Activated CD8-positive, alpha-beta memory T cell treated with anti-CD3 and anti-CD28 coated beads for 1 hour (primary cell): ENCODE data around the gene TAF11L9.
"Not testable (repeated sequence)": the region's sequence is repeated elsewhere in the genome, so short reads cannot be mapped to it uniquely, and the experiment has no call there.

ENCODE experiments used
- DNase-seq, 2 donors: peaks; one replicate each; pipeline ENCODE4 v3.0.0-alpha.2; 2020; ENCODE audit warnings: low read depth in 1 of 2; ENCODE audit errors: extremely low read depth in 1 of 2

Gene TAF11L9

DNA sequence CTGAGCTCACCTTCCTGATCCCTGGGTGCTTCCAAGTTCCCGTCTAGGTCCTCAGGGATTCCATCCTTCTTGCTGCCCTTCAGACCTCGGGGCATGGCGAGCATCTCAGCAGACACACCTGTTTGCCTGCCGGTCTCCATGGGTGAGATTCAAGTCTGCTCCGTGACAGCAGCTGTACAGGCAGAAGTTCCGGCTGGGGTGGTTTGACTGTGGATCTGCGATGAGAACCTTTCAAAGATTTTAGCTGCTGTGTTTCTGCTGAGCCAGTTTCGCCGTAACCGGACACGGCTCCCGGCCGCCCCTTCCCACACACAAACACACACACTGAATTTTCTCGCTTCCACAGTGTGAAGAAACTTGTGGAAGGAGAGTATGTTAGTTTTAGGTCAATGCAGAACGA, at the start of gene TAF11L9:
Gene TAF11L9, minus strand, starts transcription at position 140 of the 400 bp plus-strand sequence.
- not testable (repeated sequence) for DNase-seq

DNA sequence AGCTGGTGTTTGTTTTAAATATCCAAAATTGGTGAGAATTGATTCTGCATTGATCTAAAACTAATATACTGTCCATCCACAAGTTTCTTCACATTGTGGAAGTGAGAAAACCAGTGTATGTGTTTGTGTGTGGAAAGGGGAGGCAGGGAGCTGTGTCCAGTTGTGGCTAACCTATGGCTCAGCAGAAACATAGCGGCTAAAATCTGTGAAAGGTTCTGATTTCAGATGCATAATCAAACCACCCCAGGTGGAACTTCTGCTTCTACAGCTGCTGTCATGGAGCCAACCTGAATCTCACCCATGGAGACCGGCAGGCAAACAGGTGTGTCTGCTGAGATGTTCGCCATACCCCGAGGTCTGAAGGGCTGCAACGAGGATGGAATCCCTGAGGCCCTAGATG, 40.0 kb upstream of the TAF11L9 start, which contains the start of gene TAF11L14:
Gene TAF11L14, plus strand, starts transcription at position 301 of the 400 bp plus-strand sequence.
- DNase-seq: no peak

DNA sequence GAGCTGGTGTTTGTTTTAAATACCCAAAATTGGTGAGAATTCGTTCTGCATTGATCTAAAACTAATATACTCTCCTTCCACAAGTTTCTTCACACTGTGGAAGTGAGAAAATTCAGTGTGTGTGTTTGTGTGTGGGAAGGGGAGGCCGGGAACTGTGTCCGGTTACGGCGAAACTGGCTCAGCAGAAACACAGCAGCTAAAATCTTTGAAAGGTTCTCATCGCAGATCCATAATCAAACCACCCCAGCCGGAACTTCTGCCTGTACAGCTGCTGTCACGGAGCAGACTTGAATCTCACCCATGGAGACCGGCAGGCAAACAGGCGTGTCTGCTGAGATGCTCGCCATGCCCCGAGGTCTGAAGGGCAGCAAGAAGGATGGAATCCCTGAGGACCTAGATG, 37.6 kb upstream of the TAF11L9 start, which contains the start of gene TAF11L13:
Gene TAF11L13, plus strand, starts transcription at position 301 of the 400 bp plus-strand sequence.
- not testable (repeated sequence) for DNase-seq

DNA sequence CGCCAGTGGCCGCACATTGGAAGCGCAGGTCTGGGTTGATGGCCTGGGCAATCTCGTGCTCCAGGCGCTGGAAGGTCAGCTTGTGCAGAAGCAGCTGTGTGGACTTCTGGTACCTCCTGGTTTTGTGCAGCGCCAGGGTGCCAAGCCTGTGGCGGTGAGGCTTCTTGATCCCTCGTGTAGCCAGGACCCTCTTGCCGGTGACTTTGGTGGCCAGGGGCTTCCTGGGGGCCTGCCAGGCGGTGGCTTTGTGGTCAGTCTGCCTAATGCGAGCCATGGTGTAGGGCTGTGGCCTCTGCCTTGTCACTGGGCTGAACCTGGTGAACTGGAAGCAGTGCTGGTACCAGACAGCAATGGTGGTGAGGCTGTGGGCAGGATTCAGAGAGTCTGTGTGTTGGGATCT, 31.5 kb upstream of the TAF11L9 start:
- DNase-seq: no peak

DNA sequence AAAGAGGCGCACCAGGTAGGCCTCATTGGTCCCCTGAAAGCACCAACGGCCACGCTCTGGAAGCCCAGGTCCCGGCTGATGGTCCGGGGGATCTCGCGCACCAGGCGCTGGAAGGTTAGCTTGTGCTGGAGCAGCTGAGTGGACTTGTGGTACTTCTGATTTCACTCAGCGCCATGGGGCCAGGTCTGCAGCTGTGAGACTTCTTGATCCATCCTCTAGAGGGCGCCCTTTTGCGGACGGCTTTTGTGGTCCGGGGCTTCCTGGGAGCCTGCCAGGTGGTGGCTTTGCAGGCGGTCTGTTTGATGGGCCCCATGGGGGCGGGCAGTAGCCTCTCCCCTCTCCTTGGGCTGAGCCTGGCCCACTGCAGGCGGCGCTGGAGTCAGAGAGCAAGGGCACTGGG, 26.4 kb upstream of the TAF11L9 start:
- DNase-seq: no peak

DNA sequence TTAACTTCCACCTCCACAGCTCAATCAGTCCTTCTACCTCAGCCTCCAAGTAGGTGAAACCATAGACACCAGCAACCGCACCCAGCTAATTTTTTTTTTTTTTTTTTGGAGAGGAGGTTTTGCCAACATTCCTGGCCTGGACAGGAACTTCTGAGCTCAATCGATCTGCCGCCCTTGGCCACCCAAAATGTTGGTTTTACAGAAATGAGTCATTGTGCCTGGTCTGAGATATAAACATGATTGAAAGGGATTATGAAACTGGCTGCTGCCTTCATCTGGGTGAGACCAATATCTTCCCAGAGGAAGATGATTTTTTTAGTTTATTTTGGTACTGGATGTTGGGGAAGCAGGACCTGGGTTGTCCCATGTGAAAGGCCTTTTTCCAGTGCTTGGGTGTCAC, 25.2 kb upstream of the TAF11L9 start:
- DNase-seq: no peak

DNA sequence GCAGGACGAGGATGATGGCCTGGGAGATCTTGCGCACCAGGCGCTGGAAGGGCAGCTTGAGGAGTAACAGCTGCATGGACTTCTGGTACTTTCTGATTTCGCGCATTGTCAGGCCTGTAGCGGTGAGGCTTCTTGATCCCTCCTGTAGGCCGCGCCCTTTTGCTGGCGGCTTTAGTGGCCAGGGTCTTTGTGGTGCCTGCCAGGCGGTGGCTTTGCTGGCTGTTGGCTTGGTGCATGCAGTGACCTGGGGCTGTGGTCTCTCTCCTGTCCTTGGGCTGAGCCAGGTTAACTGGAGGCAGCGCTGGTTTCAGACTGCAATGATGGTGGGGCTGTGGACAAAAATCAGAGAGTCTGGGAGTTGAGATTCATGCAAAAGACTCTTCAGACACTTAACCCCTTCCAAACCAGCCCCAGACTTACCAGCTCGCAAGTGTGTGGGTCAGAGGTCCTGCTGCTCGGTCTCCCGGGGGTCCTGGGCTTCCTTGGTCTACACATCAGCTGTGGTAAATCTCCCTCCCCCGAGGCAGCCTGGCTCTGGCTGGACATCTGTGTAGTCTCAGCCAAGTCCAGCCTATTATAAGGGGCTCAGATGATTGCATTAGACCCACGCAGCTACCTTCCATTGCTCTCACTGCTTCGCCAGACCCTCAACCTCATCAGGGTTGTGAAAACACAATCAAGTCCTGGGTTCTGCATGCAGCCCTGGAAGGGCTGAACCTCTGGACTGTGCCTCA, 20.8 kb upstream of the TAF11L9 start:
- no peak for DNase-seq

DNA sequence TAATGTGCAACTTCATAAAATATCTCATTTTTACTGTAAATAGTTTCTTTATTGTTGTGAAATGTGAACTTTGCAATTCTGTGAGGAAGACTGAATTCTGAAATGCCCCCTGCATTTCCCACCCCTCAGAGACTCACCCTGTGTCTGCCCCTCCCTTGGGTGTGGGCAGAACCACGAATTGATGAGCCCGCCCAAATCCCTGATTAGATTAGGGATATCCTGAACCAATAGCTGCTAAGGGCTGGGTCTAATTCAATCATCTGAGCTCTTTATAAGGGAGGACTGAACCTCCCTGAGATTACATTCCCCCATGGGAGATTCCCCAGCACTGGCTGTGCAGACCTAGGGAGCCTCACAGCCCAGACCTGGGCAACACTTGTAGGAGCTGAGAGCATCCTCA, 15.9 kb upstream of the TAF11L9 start, which contains the start of gene TAF11L12:
Gene TAF11L12, plus strand, starts transcription at position 301 of the 400 bp plus-strand sequence.
- DNase-seq: not testable (repeated sequence)

DNA sequence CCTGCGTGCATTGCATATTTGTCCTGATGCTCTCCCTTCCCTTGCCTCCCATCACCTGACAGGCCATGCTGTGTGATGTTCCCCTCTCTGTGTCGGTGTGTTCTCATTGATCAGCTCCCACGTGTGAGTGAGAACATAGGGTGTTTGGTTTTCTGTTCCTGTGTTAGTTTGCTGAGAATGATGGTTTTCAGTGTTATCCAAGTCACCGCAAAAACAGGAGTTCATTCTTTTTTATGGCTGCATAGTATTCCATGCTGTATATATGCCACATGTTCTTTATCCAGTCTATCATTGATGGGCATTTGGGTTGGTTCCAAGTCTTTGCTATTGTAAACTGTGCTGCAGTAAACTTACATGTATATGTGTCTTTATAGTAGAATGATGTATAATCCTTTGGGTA, 13.3 kb upstream of the TAF11L9 start:
- not testable (repeated sequence) for DNase-seq

DNA sequence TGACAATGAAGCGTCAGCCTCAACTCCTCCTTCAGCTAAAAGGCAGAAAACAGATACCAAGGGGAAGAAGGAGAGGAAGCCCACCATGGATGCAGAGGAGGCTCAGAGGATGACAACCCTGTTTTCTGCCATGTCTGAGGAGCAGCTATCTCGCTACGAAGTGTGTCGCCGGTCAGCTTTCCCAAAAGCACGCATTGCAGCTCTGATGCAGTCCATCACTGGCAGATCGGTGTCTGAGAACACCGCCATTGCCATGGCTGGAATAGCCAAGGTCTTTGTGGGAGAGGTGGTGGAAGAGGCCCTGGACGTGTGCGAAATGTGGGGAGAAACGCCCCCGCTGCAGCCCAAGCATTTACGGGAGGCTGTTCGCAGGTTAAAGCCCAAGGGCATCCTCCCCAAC, 10.8 kb upstream of the TAF11L9 start:
- no peak for DNase-seq

DNA sequence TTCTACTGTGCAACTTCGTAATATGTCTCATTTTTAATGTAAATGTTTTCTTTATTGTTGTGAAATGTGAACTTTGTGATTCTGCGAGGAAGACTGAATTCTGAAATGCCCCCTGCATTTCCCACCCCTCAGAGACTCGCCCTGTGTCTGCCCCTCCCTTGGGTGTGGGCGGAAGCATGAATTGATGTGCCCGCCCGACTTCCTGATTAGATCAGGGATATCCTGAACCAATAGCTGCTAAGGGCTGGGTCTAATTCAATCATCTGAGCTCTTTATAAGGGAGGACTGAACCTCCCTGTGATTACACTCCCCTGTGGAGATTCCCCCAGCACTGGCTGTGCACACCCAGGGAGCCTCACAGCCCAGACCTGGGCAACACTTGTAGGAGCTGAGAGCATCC, 9.7 kb upstream of the TAF11L9 start, which contains the start of gene TAF11L11:
Gene TAF11L11, plus strand, starts transcription at position 304 of the 400 bp plus-strand sequence.
- DNase-seq: not testable (repeated sequence)

DNA sequence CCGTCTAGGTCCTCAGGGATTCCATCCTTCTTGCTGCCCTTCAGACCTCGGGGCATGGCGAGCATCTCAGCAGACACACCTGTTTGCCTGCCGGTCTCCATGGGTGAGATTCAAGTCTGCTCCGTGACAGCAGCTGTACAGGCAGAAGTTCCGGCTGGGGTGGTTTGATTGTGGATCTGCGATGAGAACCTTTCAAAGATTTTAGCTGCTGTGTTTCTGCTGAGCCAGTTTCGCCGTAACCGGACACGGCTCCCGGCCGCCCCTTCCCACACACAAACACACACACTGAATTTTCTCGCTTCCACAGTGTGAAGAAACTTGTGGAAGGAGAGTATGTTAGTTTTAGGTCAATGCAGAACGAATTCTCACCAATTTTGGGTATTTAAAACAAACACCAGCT, 3.5 kb upstream of the TAF11L9 start, which contains the start of gene TAF11L10:
Gene TAF11L10, minus strand, starts transcription at position 101 of the 400 bp plus-strand sequence.
- not testable (repeated sequence) for DNase-seq

DNA sequence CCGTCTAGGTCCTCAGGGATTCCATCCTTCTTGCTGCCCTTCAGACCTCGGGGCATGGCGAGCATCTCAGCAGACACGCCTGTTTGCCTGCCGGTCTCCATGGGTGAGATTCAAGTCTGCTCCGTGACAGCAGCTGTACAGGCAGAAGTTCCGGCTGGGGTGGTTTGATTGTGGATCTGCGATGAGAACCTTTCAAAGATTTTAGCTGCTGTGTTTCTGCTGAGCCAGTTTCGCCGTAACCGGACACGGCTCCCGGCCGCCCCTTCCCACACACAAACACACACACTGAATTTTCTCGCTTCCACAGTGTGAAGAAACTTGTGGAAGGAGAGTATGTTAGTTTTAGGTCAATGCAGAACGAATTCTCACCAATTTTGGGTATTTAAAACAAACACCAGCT, 3.3 kb downstream of the TAF11L9 start, which contains the start of gene TAF11L8:
Gene TAF11L8, minus strand, starts transcription at position 101 of the 400 bp plus-strand sequence.
- DNase-seq: not testable (repeated sequence)

DNA sequence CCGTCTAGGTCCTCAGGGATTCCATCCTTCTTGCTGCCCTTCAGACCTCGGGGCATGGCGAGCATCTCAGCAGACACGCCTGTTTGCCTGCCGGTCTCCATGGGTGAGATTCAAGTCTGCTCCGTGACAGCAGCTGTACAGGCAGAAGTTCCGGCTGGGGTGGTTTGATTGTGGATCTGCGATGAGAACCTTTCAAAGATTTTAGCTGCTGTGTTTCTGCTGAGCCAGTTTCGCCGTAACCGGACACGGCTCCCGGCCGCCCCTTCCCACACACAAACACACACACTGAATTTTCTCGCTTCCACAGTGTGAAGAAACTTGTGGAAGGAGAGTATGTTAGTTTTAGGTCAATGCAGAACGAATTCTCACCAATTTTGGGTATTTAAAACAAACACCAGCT, 8.5 kb downstream of the TAF11L9 start, which contains the start of gene TAF11L7:
Gene TAF11L7, minus strand, starts transcription at position 101 of the 400 bp plus-strand sequence.
- not testable (repeated sequence) for DNase-seq
